HG02885 (cell line): Measurements from ENCODE around the gene SLC6A13.
"Not testable (repeated sequence)": the region's sequence is repeated elsewhere in the genome, so short reads cannot be mapped to it uniquely, and the experiment has no call there.

Experiments
- ATAC-seq: cut with Tn5 transposase; IDR thresholded peaks from one replicate; pipeline ENCODE4 v1.9.1; 2021; ENCODE audit warnings: mild to moderate bottlenecking; ENCODE audit not compliant: unreplicated experiment, poor library complexity

SLC6A13 gene

DNA sequence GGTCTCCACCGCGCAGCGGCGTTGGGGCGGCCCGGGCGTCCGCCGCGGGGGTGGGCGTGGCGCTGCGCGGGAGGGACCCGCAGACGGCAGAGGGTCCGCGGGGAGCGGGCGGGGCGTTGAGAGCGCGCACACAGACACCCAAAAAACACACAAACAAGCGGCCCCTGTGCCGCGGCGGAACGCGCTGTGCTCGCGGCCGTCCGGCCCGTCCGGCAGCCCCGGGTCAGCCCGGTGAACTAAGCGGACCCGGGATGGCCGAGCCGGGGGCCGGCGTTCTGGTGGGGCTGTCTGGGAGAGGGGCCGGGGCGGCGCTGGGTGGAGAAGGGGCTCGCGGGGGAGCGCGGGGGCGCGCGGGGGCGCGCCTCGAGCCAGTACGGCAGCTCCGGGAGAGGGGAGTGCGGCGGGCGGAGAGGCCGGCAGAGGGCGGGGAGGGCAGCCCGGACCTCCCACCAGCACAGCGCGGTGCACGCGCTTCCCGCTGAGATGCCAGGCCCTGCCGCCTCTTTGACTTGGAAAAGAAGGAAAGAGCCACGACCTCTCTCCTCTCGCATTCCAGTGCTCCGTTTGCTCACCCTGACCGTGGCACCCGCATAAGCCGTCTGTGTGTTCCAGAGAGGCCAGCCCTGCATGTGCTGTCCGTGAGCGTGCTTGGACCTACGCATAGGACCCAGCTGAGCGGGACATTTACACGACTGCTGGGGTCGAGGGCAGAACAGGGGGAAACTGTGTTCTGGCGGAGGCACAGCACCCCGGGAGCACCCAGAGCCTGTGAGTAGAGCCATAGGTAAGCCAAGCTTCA, 59.0 kb downstream of the SLC6A13 start:
- ATAC-seq, result no peak

GRCh38 chr12:203074-203461, 59.6 kb downstream of the SLC6A13 start:
- ATAC-seq, result no peak

DNA sequence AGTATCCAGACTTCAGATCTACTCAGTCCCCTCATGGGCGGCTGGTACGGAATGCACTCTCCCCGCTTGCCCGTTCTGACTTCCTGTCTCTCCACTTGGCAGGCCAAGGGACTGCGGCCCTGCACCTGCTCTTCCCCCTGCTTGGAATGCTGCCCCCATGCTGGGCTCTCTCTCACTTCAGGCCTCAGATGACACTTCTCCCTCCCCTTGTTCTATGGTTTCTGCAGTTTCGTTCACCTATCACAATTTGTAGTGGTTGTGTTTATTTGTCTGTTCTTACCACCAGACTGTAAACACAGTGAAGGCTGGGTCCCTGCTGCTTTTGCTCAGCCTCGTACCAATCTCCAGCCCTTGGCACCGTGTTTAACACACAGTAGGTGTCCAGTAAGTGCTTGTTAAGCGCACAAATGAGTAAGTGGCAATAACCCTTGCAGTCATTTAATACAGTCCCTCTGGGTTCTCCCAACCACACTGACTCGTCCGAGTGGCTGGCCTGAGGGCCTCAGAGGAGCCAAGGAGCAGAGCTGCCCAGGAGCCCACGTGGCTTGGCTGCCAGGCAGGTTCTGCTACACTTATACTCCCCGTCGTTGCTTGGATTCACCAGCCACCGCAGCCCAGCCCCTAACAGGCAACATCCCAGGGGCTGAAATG, 60.4 kb downstream of the SLC6A13 start:
- ATAC-seq, result no peak

DNA sequence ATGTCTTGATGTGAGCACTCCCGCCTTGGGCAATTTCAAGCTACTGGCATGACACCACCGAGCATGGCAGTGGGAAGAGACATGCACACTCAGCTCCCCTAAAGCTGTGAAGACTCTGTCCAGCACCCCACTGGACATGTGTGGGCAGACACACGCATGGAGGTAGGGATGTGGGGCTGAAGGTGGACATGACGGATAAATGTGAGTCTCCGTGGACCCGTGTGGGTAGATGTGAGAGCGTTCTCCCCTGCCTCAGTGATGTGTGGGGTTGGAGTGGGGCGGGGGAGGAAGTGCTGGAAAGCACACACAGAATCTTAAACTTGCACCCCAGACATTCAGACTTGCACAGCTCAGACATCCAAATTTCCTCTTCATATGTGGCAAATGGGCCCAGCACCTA, 61.3 kb downstream of the SLC6A13 start:
- no peak for ATAC-seq

DNA sequence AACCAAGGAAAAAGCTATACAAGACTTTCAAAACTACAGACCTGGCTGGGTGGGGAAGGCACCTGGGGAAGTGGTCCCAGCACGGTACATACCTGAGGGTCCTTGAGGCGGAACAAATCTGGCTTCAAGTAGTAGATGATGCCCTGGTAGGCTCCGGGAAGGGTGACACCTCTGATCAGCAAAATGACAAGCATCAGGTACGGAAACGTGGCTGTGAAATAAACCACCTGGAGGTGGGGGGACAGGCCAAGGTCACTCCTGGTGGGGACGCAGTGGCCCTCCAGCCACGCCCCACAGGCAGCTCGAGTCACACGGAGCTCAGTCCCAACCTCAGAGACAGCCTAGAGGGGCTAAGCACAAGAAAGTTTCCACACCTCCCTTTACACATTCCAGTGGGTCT, 63.9 kb downstream of the SLC6A13 start:
- ATAC-seq, result no peak

DNA sequence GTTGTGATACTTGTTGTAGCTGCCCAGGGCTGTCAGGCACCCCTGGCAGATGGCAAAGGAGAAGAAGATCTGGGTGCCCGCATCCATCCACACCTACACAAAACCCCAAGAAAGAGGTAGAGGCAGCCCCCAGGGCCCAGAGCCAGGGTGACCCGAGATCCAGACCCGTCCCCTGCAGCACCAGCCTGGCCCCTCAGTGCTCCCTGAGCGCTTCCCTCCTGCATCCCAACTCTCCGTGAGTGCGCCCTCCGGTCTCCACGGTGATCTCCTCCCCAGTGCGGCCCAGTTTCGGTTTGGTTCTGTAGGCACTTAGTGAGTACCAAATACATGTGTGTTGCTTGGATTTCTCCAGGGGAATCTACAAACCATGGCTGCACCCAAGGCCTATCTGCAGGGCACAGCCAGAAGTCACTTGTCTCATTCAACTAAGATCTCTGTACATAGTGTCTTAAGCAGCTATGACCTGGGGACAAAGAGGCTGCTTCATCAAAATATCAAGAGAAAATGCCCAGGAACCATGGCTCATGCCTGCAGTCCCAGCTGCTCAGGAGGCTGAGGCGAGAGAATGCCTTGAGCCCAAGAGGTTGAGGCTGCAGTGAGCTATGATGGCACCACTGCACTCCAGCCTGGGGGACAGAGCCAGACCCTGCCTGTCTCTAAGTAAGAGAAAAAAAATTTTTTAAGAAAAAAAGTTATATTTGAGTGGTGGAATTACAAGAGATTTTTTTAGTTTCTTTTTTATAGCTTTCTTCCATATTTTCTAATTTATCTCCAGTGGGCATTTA, 64.5 kb downstream of the SLC6A13 start:
- ATAC-seq, result no peak

GRCh38 chr12:197347-197746, 65.3 kb downstream of the SLC6A13 start:
- no peak for ATAC-seq

DNA sequence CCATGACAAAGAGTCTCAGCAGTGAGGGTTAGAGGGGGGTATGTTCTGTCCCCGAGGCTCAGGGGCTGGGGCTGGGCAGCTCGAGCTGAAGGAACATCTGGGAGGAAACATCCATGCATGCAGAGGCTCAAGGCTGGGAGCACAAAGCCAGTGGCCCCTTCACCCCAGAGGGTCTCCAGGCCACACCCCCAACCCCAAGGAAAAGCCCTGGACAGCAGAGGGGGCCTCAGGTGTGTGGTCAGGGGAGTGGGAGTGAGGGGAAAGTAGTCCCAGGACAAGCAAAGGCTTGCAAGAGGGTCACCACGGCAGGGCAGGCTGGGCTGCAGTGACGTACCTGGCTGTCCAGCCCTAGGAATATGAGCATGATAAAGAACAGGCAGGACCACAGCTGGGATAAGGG, 66.2 kb downstream of the SLC6A13 start:
- ATAC-seq, result no peak

GRCh38 chr12:195951-196350, 66.7 kb downstream of the SLC6A13 start:
- no peak for ATAC-seq

DNA sequence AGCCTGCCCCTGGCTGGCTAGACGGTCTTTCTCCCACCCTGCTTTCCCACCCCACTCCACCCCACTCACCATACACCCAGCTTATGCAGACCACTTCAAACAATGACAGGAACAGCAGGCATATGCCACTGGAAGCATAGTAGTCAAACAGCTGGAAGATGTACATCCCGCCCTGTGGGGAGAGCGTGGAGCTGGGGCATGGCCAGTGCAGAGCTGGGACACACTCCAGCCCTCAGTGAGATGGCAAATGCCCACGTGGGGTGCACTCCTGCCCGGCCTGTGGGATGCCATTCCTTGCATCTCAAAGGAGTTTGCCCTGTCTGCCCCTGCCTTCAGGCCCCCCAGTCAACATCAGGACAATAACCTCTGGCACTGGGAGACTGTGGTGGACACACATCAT, 67.5 kb downstream of the SLC6A13 start:
- ATAC-seq, result no peak

DNA sequence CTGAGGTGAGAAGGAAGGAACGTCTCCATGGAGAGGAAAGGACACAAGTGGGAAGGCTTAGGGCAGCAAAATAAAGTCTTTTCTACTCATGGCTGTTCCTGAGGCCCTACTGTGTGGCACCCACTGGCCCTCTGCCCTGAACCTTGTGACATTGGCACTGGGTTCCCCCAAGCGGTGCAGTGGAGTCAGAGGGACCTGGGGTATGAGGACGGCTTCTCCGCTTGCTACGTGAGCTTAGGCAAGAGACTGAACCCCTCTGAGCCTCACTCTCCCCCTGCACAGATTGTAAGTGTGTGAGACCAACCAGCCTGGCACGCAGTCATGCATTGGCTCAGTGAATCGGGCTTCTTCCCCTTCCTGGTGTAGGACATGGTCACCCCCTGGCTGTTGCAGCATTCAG, 68.4 kb downstream of the SLC6A13 start:
- ATAC-seq, result no peak

GRCh38 chr12:193261-193660, 69.4 kb downstream of the SLC6A13 start:
- ATAC-seq, result no peak

DNA sequence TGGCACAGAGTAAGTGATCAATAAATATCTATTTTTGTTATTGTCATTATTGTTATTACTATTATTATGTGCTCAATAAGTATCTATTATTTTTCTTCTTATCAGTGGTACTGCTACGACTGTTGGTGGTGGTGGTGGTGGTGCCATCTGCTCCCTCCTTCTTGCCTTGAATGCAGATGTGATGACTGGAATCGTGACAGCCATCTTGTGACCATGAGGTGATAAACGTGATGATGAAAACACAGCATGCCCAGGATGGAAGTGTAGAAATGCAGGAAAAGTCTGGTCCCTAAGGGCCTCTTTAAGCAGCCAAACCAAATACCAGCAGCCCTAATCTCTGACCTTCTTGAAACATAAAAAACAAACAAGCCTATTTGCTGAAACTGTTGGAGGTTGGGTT, 71.1 kb downstream of the SLC6A13 start:
- no peak for ATAC-seq

DNA sequence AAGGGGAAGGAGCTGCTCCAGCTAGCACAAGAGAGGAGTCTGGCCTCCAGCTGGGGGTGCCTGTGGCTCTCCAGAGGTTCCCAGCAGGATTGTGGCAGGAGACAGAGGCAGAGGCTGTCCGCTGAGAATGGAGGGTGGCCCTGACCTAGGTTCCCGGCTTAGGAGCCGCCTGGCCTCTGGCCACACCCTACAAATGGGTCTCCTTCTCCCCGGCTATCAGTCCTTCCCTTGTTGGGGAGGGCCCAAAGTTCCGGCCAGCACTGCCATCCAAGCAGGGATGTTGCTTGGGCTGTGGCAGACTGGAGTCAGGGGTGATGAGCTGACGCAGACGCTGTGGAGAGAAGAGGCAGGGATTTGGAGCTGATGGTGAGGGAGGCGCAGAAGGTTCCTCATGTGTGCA, 71.8 kb downstream of the SLC6A13 start:
- no peak for ATAC-seq

DNA sequence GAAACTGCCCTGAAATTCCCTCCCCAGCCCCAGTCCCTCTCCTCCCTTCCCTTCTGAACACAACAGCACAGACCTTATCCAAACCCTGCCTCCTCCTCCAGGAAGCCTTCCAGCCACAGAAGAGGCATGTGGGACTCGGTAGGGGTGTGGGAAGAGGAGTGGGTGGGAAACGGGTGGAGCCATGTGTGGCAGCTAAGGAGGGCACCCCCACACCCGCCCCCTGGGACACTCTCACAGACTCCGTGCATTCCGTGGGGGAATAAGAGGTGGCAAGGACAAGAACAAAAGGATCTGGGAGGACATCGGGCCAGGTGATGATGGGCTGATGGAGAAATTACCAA, 73.0 kb downstream of the SLC6A13 start:
- ATAC-seq, result no peak

GRCh38 chr12:188910-189621, 73.6 kb downstream of the SLC6A13 start:
- ATAC-seq, result no peak

- not testable (repeated sequence) for ATAC-seq
These were observed 74.4 kb downstream of the SLC6A13 start for GRCh38 chr12:187986-188909.

DNA sequence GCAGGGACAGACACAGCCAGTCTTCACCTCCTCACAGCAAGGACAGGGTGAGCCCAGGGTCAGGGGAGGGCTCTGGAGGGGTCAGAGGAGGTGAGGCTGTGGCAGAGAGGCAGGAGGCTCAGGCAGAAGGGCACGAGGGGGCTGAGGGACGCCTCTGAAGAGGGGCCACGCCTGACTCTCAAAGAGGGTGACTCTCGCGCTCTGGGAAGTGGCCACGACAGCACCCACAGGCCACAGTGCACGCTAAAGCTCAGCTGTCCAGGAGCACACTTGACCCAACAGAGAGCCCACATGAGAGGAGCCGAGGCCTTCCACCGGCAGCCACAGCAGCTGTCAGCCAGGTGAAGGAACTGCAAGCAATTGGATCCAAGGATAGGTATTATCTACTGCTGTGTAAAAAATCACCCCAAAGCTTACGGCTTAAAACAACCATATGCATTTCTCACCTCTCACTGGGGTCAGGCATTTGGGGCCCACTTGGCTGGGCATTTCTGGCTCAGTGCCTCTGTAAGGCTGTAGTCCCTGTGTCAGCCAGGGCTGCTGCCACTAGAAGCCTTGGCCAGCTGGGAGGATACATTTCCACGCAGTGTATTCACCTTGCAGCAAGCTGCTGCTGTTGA, 76.5 kb downstream of the SLC6A13 start:
- no peak for ATAC-seq

GRCh38 chr12:185576-185955, 77.1 kb downstream of the SLC6A13 start:
- no peak for ATAC-seq
